Testis (tissue), 3 donors: ENCODE results near the gene XNDC1N. TPM values are rescaled to one million over a fixed set of nuclear protein-coding genes. Genes with fewer than 3 reads are reported as not detected.
"Not testable (repeated sequence)": the region's sequence is repeated elsewhere in the genome, so short reads cannot be mapped to it uniquely, and the experiment has no call there.

Source experiments
- DNase-seq: peaks from one replicate; pipeline ENCODE4 v3.0.0-alpha.2; 2019
- H3K27ac ChIP-seq, 2 donors: fragments of 200-600 bp; sonication (generic); one replicate each; pipeline ENCODE4 v1.5.1; 2019
- H3K27me3 ChIP-seq: fragments of 200-600 bp; sonication (generic); one replicate; pipeline ENCODE4 v1.5.1; 2019
- H3K36me3 ChIP-seq: fragments of 200-600 bp; sonication (generic); one replicate; pipeline ENCODE4 v1.5.1; 2017; ENCODE audit warnings: low read depth; ENCODE audit errors: missing control alignments
- H3K4me1 ChIP-seq: fragments of 200-600 bp; sonication (generic); one replicate; pipeline ENCODE4 v1.5.1; 2019
- H3K4me3 ChIP-seq, 2 donors: fragments of 200-600 bp; sonication (generic); one replicate each; pipeline ENCODE4 v1.5.1; 2017 to 2019
- H3K9me3 ChIP-seq: fragments of 200-600 bp; sonication (generic); one replicate; pipeline ENCODE4 v1.5.1; 2017
- POLR2A ChIP-seq: fragments of 450-650 bp; IDR thresholded peaks from one replicate; pipeline ENCODE4 v1.6.1; 2017; ENCODE audit warnings: antibody characterized with exemption, mild to moderate bottlenecking, moderate library complexity
- WGBS, 2 donors: methylation state at CpG; one replicate each; pipeline ENCODE4 v1.1.5; 2018; 5-methylcytosine and 5-hydroxymethylcytosine counted together
- intact Hi-C: fragments of 100-400 bp; cut with DNase I; formaldehyde crosslinking; loops from one replicate; pipeline ENCODE4 v1.15.1; 2023; ENCODE audit warnings: low total_unique reads
- polyA plus RNA-seq: library from polyadenylated mRNA; stranded (reverse); fragments of 350-450 nt; fragmentation: Illumina TruSeq; extraction: RNeasy Lipid Tissue Mini Kit (QIAGEN cat#74804); gene quantifications from one replicate; pipeline ENCODE4 v1.2.3, GENCODE V29; 2014; ENCODE audit warnings: low read depth, low replicate concordance; ENCODE audit not compliant: insufficient read depth
- total RNA-seq, 2 donors: library from RNA; depleted of rRNA; stranded (reverse); fragments of >200 nt; gene quantifications; one replicate each; pipeline ENCODE4 v1.2.3, GENCODE V29; 2016
- TF ChIP-seq, protein P1 (sequence below), 3 experiments: fragments of 450-650 bp in 2 of 3; fragments of 200-600 bp in 1 of 3; sonication (generic) in 1 of 3; IDR thresholded peaks; one replicate each; pipeline ENCODE4 v1.5.1; 2016 to 2019; ENCODE audit warnings: antibody characterized with exemption in 3 of 3, mild to moderate bottlenecking in 2 of 3, moderate library complexity in 1 of 3

XNDC1N gene
- total and polyA plus RNA-seq, 3 donors from 2014 or later = 5.0 to 14.5 (median 9.0) TPM

GRCh38 chr11:71928737-71929443, 496 bp upstream of the XNDC1N start, which contains the start of gene RNF121:
TSS of gene RNF121 (plus strand) at chr11:71929046. CDS start at chr11:71929062, 16 bp downstream.
- intact Hi-C loops = no loop called here
- H3K36me3 ChIP-seq = no peaks in the 10 kb centered on the region
- no peaks in the 10 kb centered on the region for H3K27me3 ChIP-seq
- WGBS, 2 donors = 1% methylated on average over 32 of the region's 32 CpGs
- H3K4me3 ChIP-seq = peak within 1 kb of the TSS; percentile 79 to 81
- no peak for TF ChIP-seq POLR2A
- TF ChIP-seq, protein P1, sequence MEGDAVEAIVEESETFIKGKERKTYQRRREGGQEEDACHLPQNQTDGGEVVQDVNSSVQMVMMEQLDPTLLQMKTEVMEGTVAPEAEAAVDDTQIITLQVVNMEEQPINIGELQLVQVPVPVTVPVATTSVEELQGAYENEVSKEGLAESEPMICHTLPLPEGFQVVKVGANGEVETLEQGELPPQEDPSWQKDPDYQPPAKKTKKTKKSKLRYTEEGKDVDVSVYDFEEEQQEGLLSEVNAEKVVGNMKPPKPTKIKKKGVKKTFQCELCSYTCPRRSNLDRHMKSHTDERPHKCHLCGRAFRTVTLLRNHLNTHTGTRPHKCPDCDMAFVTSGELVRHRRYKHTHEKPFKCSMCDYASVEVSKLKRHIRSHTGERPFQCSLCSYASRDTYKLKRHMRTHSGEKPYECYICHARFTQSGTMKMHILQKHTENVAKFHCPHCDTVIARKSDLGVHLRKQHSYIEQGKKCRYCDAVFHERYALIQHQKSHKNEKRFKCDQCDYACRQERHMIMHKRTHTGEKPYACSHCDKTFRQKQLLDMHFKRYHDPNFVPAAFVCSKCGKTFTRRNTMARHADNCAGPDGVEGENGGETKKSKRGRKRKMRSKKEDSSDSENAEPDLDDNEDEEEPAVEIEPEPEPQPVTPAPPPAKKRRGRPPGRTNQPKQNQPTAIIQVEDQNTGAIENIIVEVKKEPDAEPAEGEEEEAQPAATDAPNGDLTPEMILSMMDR (IDR thresholded peaks at IDR 0.05) = no peak
- peak; percentile 99 for DNase-seq
- H3K9me3 ChIP-seq = no peaks in the 10 kb centered on the region
- H3K27ac ChIP-seq = peak within 1 kb of the TSS; percentile 88 to 90
- peaks cover 13% of the 10 kb centered on the region for H3K4me1 ChIP-seq

DNA sequence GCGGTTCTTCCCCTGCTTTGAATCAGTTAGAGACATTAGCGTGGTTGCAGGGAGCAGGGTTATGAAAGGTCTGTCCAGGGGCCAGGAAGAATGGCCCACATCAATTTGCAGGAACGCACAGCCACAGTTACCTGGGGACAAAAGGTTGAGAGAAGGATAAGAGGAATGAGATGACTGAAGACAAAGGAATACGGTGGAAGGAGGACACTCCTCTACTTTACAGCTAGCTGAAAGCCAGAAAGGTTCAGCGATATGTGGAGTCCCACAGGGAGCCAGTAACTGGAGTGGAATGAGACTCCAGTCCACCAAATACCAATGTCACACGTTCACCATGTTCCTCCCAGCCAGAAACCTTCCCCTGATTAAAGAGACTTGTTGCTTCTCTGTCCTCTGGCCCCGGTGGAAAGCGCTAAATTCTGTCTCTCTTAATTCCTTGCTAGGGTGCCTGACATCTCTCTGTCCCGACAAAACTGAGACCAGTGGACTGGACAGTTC, 10.7 kb downstream of the XNDC1N start:
- H3K36me3 ChIP-seq = no peaks in the 10 kb centered on the region
- H3K27me3 ChIP-seq = no peaks in the 10 kb centered on the region
- no peaks in the 10 kb centered on the region for H3K9me3 ChIP-seq
- 88 to 90% methylated on average over 9 of the region's 9 CpGs for WGBS, 2 donors
- H3K4me3 ChIP-seq = no peak overlapping the region
- no peak for DNase-seq
- intact Hi-C loops = no loop called here
- TF ChIP-seq POLR2A = no peak
- TF ChIP-seq, protein P1 (IDR thresholded peaks at IDR 0.05) = no peak
- no peak overlapping the region for H3K27ac ChIP-seq
- no peaks in the 10 kb centered on the region for H3K4me1 ChIP-seq

DNA sequence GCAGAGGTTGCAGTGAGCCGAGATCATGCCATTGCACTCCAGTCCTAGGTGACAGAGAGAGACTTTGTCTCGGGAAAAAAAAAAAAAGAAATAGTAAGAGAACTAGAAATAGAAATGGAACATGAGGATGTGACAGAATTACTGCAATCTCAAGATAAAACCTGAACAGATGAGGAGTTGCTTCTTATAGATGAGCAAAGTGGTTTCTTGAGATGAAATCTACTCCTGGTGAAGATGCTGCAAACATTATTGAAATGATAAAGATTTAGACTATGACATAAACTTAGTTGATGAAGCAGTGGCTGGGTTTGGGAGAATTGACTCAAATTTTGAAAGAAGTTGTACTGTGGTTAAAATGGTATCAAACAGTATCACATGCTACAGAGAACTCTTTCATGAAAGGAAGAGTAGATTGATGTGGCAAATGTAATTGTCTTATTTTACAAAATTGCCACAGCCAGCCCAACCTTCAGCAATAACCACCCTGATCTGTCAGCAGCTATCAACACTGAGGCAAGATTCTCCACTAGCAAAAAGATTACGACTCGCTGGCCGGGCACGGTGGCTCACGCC, 13.7 kb downstream of the XNDC1N start:
- Histone ChIP-seq H3K27me3 (no peaks in the 10 kb centered on the region), H3K4me1 (no peaks in the 10 kb centered on the region), H3K4me3 (no peak overlapping the region), H3K9me3 (no peaks in the 10 kb centered on the region), H3K27ac (no peak overlapping the region), H3K36me3 (no peaks in the 10 kb centered on the region)
- no peak for DNase-seq
- intact Hi-C loops = no loop called here
- WGBS, 2 donors = 90 to 99% methylated on average over 7 of the region's 7 CpGs
- no peak for TF ChIP-seq POLR2A
- TF ChIP-seq, protein P1 (IDR thresholded peaks at IDR 0.05) = no peak

- no peak for TF ChIP-seq POLR2A
- TF ChIP-seq, protein P1 (IDR thresholded peaks at IDR 0.05) = no peak
- Histone ChIP-seq H3K4me1 (no peaks in the 10 kb centered on the region), H3K27me3 (no peaks in the 10 kb centered on the region), H3K4me3 (no peak overlapping the region), H3K9me3 (no peaks in the 10 kb centered on the region), H3K27ac (no peak overlapping the region), H3K36me3 (no peaks in the 10 kb centered on the region)
- WGBS, 2 donors = 94 to 97% methylated on average over 5 of the region's 5 CpGs
- intact Hi-C loops = no loop called here
- DNase-seq = no peak
Observed at GRCh38 chr11:71913756-71914526, 14.5 kb downstream of the XNDC1N start.

DNA sequence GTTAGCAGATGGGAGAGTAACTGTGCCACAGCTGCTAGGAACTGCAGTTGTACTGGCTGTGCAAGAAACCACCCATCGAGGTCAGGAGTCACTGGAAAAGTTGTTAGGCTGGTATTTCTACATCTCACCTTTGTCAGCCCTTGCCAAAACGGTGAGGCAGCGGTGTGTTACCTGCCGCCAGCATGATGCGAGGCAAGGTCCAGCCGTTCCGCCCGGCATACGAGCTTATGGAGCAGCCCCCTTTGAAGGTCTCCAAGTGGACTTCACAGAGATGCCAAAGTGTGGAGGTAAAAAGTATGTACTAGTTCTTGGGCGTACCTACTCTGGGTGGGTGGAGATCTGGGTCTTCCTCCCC, 16.4 kb downstream of the XNDC1N start:
- intact Hi-C loops, H3K27ac ChIP-seq, H3K36me3 ChIP-seq, H3K9me3 ChIP-seq, H3K4me3 ChIP-seq, H3K4me1 ChIP-seq, DNase-seq, H3K27me3 ChIP-seq: not testable (repeated sequence)
- 97 to 99% methylated on average over 10 of the region's 10 CpGs for WGBS, 2 donors

DNA sequence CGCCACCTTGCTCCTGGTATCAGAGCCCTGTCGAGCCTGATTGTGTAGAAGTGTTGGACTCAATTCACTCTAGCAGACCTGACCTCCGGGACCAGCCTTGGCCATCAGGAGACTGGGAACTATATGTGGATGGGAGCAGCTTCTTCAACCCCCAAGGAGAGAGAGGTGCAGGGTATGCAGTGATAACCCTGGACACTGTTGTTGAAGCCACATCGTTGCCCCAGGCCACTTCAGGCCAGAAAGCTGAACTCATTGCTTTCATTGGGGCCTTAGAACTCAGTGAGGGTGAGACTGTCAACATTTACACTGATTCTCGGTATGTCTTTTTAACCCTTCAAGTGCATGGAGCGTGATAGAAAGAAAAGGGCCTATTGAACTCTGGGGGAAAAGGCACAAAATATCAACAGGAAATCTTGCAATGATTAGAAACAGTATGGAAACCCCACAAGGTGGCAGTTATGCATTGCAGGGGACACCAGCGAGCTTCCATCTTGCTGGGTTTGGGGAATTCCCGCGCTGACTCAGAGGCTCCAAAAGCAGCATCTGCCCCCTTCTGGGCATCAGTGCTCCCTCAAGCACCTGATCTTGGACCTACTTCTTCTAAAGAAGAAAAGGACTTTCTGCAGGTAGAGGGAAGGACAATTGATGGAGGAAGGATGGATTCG, 16.9 kb downstream of the XNDC1N start:
- intact Hi-C loops, H3K4me3 ChIP-seq, H3K9me3 ChIP-seq, H3K4me1 ChIP-seq, H3K36me3 ChIP-seq, H3K27me3 ChIP-seq, H3K27ac ChIP-seq, DNase-seq: not testable (repeated sequence)
- WGBS, 2 donors = 90 to 94% methylated on average over 10 of the region's 10 CpGs

DNA sequence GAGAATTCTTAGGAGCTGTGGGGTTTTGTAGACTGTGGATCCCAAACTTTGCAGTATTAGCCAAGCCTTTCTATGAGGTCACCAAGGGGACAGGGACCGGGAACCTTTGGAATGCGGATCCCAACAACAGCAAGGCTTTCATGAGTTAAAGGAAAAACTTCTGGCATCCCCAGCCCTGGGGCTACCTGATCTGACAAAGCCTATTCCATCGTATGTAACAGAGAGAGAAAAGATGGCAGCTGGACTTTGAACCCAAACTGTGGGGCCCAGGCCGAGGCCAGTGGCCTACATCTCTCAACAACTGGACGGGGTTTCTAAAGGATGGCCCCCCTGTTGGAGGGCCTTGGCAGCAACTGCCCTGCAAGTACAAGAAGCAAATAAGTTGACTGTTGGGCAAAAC, 17.6 kb downstream of the XNDC1N start:
- intact Hi-C loops, H3K27me3 ChIP-seq, H3K9me3 ChIP-seq, H3K4me3 ChIP-seq, H3K4me1 ChIP-seq, H3K36me3 ChIP-seq, H3K27ac ChIP-seq, DNase-seq: not testable (repeated sequence)
- 93 to 97% methylated on average over 5 of the region's 5 CpGs for WGBS, 2 donors
